ENCODE data around the gene NRXN3. TPM values are rescaled to one million over a fixed set of nuclear protein-coding genes. Genes with fewer than 3 reads are reported as not detected.

Gene NRXN3
- total and polyA plus RNA-seq, 2 donors (not counting 1 experiment from before 2014, with no cell fraction given), result not detected

GRCh38 chr14:78721756-78722480 is 551.7 kb downstream of the NRXN3 start:
- no peak overlapping the region for H3K4me2 ChIP-seq (replicated peaks; ENCODE audit: low read depth, low read length, poor library complexity, severe bottlenecking)
- H4K20me1 ChIP-seq (ENCODE audit: control insufficient read depth, insufficient read depth, low read length, poor library complexity, severe bottlenecking), result no peaks in the 10 kb centered on the region
- DNase-seq, result no peak
- POLR2A ChIA-PET, result no interaction called here
- Mint-ChIP-seq H3K4me3 (no peak overlapping the region), H3K9me3 (ENCODE audit: insufficient read depth) (no peaks in the 10 kb centered on the region), H3K4me1 (no peaks in the 10 kb centered on the region), H3K27me3 (no peaks in the 10 kb centered on the region), H3K27ac (no peak overlapping the region)
- no peaks in the 10 kb centered on the region for H3K9me3 ChIP-seq (ENCODE audit: control extremely low read depth in 1 of 3, control insufficient read depth in 2 of 3, insufficient read depth in 1 of 3, low read length in 2 of 3)
- WGBS (ENCODE audit: insufficient coverage), result 84% methylated on average over 4 of the region's 6 CpGs
- no peak overlapping the region for H3K4me3 ChIP-seq (ENCODE audit: control extremely low read depth in 1 of 5, extremely low read depth in 1 of 5, insufficient read depth in 1 of 5, low read depth in 2 of 5, low read length in 4 of 5)
- no peaks in the 10 kb centered on the region for H3K36me3 ChIP-seq (replicated peaks in 1 of 2; ENCODE audit: control extremely low read depth in 1 of 2, control insufficient read depth in 1 of 2, extremely low read depth in 1 of 2, insufficient read depth in 2 of 2, low read length in 1 of 2)
- TF ChIP-seq CTCF (IDR thresholded peaks at IDR 0.05), result no peak
- TF ChIP-seq EZH2 (IDR thresholded peaks at IDR 0.05; ENCODE audit: borderline replicate concordance, insufficient read depth, low read depth, low read length, poor library complexity, severe bottlenecking), result no peak
- no peaks in the 10 kb centered on the region for H3K27me3 ChIP-seq (replicated peaks in 1 of 4; ENCODE audit: control extremely low read depth in 1 of 4, control insufficient read depth in 3 of 4, insufficient read depth in 4 of 4, low read length in 3 of 4)
- no peak overlapping the region for H3K9ac ChIP-seq (ENCODE audit: low read length)
- CTCF ChIA-PET, result no interaction called here
- H3K4me1 ChIP-seq (ENCODE audit: control insufficient read depth in 2 of 2, insufficient read depth in 2 of 2, low read length in 2 of 2), result no peaks in the 10 kb centered on the region
- H3K79me2 ChIP-seq (ENCODE audit: control insufficient read depth, insufficient read depth, low read length), result no peaks in the 10 kb centered on the region
- no peak overlapping the region for H3K27ac ChIP-seq (ENCODE audit: low read length in 2 of 2)
- intact Hi-C loops (cut with micrococcal nuclease), result no loop called here
- no peak for ATAC-seq (ENCODE audit: low read depth)
- H2AFZ ChIP-seq (ENCODE audit: insufficient read depth, low read depth, low read length, poor library complexity, severe bottlenecking), result no peak overlapping the region

- H3K4me3 Mint-ChIP-seq, result no peak overlapping the region
- Histone ChIP-seq H3K9ac (ENCODE audit: low read length) (no peak overlapping the region), H3K79me2 (ENCODE audit: control insufficient read depth, insufficient read depth, low read length) (no peaks in the 10 kb centered on the region), H4K20me1 (ENCODE audit: control insufficient read depth, insufficient read depth, low read length, poor library complexity, severe bottlenecking) (no peaks in the 10 kb centered on the region), H3K36me3 (replicated peaks in 1 of 2; ENCODE audit: control extremely low read depth in 1 of 2, control insufficient read depth in 1 of 2, extremely low read depth in 1 of 2, insufficient read depth in 2 of 2, low read length in 1 of 2) (no peaks in the 10 kb centered on the region), H3K27ac (ENCODE audit: low read length in 2 of 2) (no peak overlapping the region), H3K4me1 (ENCODE audit: control insufficient read depth in 2 of 2, insufficient read depth in 2 of 2, low read length in 2 of 2) (no peaks in the 10 kb centered on the region), H3K4me3 (ENCODE audit: control extremely low read depth in 1 of 5, extremely low read depth in 1 of 5, insufficient read depth in 1 of 5, low read depth in 2 of 5, low read length in 4 of 5) (no peak overlapping the region), H2AFZ (ENCODE audit: insufficient read depth, low read depth, low read length, poor library complexity, severe bottlenecking) (no peak overlapping the region), H3K9me3 (ENCODE audit: control extremely low read depth in 1 of 3, control insufficient read depth in 2 of 3, insufficient read depth in 1 of 3, low read length in 2 of 3) (no peaks in the 10 kb centered on the region), H3K4me2 (replicated peaks; ENCODE audit: low read depth, low read length, poor library complexity, severe bottlenecking) (no peak overlapping the region), H3K27me3 (replicated peaks in 1 of 4; ENCODE audit: control extremely low read depth in 1 of 4, control insufficient read depth in 3 of 4, insufficient read depth in 4 of 4, low read length in 3 of 4) (no peaks in the 10 kb centered on the region)
- H3K27ac Mint-ChIP-seq, result no peak overlapping the region
- POLR2A ChIA-PET, result no interaction called here
- no peaks in the 10 kb centered on the region for H3K4me1 Mint-ChIP-seq
- peaks cover 3% of the 10 kb centered on the region for H3K27me3 Mint-ChIP-seq
- WGBS (ENCODE audit: insufficient coverage), result 86% methylated on average over 1 of the region's 1 CpG
- CTCF ChIA-PET, result no interaction called here
- no peak for ATAC-seq (ENCODE audit: low read depth)
- no peaks in the 10 kb centered on the region for H3K9me3 Mint-ChIP-seq (ENCODE audit: insufficient read depth)
- intact Hi-C loops (cut with micrococcal nuclease), result no loop called here
- TF ChIP-seq CTCF (IDR thresholded peaks at IDR 0.05) (no peak), EZH2 (IDR thresholded peaks at IDR 0.05; ENCODE audit: borderline replicate concordance, insufficient read depth, low read depth, low read length, poor library complexity, severe bottlenecking) (no peak)
- DNase-seq, result no peak
Measured at GRCh38 chr14:78725086-78725485, 554.9 kb downstream of the NRXN3 start.
